HL-60 (cell line): ENCODE measurements around the gene EIF3M.

Experiments used
- CTCF ChIP-seq: IDR thresholded peaks from one replicate; pipeline ENCODE4 v1.5.1; 2011; ENCODE audit warnings: low read length, control low read depth, inconsistent platforms; ENCODE audit not compliant: insufficient read depth
- POLR2AphosphoS5 ChIP-seq: IDR thresholded peaks from 2 replicates; pipeline ENCODE4 v1.6.1; 2012; ENCODE audit warnings: low read depth

GRCh38 chr11:32562839-32563599, 20.6 kb upstream of the EIF3M start:
- no peak for TF ChIP-seq CTCF
- TF ChIP-seq POLR2AphosphoS5: no peak
